Fibroblast of skin of back (primary cell): ENCODE results near the gene MEGF8.

ENCODE experiments used
- DNase-seq: peaks from one replicate; pipeline ENCODE4 v3.0.0-alpha.2; 2013

MEGF8 gene

GRCh38 chr19:42287017-42287826 lies 38.2 kb upstream of the MEGF8 start:
- no peak for DNase-seq

DNA sequence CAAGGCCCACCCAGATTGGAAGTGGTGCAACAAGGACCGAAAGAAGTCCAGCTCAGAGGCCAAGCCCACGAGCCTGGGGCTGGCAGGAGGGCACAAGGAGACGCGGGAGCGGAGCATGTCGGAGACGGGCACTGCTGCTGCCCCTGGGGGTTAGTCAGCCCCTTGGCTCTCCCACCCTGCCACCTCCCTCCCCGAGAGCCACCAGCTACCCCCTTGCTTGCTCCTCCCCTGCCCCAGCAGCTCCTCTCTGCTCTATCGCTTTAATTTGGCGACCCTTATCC lies 37.7 kb upstream of the MEGF8 start:
- DNase-seq = no peak

- no peak for DNase-seq
These were observed 37.0 kb upstream of the MEGF8 start for GRCh38 chr19:42288387-42288786.

DNA sequence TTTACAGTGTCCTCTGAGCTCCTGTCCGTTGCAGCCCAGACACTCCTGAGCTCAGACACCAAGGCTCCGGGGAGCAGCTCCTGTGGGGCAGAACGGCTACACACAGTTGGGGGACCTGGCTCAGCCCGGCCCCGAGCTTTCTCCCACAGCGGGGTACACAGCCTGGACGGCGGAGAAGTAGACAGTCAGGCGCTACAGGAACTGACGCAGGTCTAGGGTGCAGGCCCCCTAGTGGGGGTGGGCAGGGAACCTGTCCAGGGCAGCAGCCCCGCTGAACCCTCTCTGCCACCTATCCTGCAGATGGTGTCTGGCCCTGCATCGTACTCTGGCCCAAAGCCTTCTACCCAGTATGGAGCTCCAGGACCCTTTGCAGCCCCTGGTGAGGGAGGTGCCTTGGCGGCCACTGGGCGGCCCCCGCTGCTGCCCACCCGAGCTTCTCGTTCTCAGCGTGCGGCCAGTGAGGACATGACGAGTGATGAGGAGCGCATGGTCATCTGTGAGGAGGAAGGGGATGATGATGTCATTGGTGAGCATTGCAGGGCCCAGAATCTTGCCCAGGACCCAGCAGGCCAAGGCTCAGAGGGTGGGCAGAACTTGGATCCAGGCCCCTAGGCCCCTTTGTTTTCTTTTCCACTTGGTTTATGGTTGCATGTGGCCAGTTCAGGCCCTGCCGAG lies 36.4 kb upstream of the MEGF8 start:
- DNase-seq = no peak

- DNase-seq = no peak
These were observed 35.8 kb upstream of the MEGF8 start for GRCh38 chr19:42289556-42290041.

DNA sequence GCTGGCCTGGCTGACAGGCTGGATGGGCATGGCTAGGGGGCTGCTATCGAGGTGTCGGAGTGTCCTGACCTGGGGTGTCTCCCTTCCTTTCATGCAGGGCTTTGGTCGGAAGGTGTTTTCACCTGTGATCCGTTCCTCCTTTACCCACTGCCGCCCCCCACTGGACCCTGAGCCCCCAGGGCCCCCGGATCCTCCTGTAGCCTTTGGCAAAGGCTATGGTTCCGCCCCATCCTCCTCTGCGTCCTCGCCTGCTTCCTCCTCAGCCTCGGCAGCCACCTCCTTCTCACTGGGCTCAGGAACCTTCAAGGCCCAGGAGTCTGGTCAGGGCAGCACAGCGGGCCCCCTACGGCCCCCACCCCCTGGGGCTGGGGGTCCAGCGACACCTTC lies 35.3 kb upstream of the MEGF8 start:
- DNase-seq = no peak

DNA sequence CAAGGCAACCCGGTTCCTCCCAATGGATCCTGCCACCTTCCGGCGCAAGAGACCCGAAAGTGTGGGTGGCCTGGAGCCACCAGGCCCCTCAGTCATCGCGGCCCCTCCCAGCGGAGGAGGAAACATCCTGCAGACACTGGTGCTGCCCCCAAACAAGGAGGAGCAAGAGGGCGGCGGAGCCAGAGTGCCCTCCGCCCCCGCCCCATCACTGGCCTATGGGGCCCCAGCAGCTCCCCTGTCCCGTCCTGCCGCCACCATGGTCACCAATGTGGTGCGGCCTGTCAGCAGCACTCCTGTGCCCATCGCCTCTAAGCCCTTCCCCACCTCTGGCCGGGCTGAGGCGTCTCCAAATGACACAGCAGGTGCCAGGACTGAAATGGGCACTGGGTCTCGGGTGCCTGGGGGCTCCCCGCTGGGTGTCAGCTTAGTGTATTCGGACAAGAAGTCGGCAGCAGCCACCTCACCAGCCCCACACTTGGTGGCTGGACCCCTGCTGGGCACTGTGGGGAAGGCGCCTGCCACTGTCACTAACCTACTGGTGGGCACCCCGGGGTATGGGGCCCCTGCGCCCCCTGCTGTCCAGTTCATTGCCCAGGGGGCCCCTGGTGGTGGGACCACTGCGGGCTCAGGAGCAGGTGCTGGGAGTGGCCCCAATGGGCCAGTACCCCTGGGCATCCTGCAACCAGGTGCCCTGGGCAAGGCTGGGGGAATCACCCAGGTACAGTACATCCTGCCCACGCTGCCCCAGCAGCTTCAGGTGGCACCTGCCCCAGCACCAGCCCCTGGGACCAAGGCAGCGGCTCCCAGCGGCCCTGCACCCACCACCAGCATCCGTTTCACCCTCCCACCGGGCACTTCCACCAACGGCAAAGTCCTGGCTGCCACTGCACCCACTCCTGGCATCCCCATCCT lies 34.7 kb upstream of the MEGF8 start:
- DNase-seq = peak; percentile 43

DNA sequence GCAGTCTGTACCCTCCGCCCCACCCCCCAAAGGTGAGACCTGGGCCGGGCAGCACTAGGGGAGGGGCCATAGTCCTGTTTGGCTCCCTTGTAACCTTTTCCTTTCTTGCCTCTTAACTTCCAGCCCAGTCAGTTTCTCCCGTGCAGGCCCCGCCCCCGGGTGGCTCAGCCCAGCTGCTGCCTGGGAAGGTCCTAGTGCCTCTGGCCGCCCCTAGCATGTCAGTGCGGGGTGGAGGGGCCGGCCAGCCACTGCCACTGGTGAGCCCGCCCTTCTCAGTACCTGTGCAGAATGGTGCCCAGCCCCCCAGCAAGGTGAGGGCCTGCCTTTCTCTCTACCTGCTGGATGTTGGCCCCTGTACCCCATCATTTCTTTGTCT lies 34.0 kb upstream of the MEGF8 start:
- no peak for DNase-seq

- no peak for DNase-seq
These were observed 33.1 kb upstream of the MEGF8 start for GRCh38 chr19:42292042-42292960.

GRCh38 chr19:42292963-42293362 lies 32.5 kb upstream of the MEGF8 start:
- no peak for DNase-seq

DNA sequence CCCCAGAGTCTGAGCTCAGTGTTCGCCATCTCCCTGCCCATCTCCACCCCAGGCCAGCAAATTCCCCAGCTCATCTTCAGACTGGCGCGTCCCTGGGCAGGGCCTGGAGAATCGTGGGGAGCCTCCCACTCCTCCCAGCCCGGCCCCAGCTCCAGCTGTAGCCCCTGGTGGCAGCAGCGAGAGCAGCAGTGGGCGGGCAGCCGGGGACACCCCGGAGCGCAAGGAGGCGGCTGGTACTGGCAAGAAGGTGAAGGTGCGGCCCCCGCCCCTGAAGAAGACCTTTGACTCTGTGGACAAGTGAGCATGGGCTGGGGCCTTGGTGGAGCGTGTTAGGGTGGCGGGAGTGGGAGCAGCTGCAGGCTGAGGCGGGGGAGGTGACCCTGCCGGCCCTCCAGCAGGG lies 31.9 kb upstream of the MEGF8 start:
- DNase-seq = no peak

- no peak for DNase-seq
These were observed 31.5 kb upstream of the MEGF8 start for GRCh38 chr19:42293948-42294347.

DNA sequence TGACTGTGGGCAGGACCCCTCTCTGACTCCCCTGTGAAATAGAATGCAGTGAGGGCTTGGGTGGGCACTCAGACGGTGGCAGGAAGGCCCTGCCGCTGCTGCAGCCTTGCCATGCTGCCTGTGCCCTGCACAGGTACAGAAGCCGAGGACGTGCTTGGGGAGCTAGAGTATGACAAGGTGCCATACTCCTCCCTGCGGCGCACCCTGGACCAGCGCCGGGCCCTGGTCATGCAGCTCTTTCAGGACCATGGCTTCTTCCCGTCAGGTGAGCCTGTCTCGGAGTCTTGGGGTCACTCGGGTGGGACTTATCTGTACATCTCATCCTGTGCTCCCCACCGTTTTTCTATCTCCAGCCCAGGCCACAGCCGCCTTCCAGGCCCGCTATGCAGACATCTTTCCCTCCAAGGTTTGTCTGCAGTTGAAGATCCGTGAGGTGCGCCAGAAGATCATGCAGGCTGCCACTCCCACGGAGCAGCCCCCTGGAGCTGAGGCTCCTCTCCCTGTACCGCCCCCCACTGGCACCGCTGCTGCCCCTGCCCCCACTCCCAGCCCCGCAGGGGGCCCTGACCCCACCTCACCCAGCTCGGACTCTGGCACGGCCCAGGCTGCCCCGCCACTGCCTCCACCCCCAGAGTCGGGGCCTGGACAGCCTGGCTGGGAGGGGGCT lies 30.8 kb upstream of the MEGF8 start:
- no peak for DNase-seq

DNA sequence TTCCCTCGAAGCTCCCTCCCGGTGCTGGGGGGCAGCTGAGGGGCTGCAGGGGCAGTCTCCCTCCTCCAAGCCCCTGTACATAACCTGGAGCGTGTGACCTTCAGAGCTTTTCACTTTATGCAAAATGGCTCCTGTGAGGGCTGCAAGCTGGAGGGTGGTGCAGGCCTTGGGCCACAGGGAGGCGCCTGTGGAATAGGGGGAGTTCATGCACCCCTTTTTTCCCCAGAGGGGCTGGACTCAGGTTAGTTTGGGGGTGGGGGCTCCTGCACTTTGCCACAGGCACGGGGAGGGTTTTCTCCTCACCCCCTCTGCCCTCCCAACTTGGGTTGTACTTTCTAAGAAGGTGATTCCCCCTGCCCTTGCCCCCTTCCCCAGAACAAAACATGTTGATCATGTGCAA lies 30.1 kb upstream of the MEGF8 start:
- no peak for DNase-seq

GRCh38 chr19:42295831-42296525 lies 29.5 kb upstream of the MEGF8 start:
- peak; percentile 56 for DNase-seq

DNA sequence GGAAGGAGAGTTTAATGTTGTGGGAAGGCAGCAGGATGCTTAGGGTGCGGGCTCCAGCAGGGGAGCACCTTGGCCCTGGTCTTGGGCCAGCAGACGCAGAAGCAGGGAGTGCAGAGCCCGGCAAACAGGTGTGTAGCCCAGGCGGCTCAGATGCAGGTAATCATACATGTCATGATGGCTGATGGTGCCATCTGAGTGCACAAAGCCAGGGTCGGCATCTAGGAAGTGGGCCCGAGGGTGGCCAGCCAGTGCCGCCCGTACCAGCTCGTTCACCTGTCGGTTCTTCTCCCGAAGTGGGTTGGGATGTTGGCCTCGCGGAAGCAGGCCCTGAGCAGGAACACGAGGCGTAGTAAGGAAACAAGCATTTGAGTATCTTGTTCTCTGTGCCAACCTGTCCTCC lies 28.4 kb upstream of the MEGF8 start:
- no peak for DNase-seq

DNA sequence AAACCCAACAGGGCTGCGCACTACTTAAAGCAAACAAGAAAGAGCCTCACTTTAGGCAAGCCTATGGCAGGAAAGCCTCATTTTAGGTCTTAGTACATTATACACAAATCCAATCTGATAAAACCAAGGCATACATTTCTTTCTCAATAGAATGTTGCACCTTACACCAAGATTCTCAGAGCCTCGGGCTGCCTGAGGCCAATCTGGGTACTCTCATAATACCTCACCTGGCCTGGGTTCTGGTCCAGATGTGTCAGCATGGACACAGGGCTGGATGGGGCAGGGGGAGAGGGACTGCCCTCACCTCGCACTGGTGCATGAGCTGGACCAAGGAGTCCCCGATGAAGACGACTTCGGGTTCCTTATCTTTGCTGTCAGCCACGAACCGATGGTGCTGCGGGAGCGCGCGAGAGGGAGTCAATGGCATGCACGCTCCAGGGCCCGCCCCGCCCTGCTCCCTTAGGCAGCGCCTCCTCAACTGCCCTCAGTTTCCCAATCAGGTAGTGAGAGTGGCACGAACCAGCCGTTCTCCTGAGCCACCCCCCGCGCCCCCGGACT lies 23.7 kb upstream of the MEGF8 start, which contains the start of gene PRR19:
TSS of gene PRR19 (plus strand) at position 487 of the 558 bp plus-strand sequence. CDS start 7,453 bp downstream, outside the sequence.
- DNase-seq = no peak

- no peak for DNase-seq
These were observed 22.4 kb upstream of the MEGF8 start for GRCh38 chr19:42303101-42303464.

DNA sequence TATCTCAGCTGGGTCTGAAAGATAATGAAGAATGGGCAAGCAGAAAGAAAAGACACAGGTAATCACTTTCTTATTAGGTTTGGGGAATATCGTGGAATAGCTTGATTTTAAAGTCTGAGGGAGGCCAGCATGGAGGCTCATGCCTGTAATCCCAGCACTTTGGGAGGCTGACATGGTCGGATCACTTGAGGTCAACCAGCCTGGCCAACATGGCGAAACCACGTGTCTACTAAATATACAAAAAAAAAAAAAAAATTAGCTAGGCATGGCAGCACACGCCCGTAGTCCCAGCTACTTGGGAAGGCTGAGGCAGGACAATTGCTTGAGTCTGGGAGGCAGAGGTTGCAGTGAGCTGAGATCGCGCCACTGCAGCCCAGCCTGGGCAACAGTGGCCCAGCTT lies 21.6 kb upstream of the MEGF8 start:
- no peak for DNase-seq

- DNase-seq = no peak
These were observed 18.8 kb upstream of the MEGF8 start for GRCh38 chr19:42306646-42307045.

DNA sequence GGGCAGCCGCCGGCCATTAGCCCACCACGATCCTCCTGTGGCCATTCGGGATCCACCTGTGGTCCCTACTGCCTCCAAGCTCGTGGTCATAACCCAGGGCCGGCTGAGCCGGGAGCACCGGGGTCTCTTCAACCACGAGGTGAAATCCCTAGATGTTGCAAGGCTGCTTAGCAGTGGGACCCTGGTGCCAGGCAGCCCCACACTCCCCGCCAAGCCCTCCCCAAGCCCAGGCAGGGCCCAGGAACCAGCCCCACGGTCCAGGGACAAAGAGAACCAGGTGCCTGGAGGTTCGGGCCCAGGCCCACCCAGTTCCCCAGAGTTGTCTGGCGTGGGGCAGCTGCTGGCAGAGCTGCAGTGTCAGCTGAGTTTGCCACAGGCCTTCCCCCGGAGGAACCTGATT lies 15.7 kb upstream of the MEGF8 start:
- DNase-seq = no peak
